T-helper 1 cell (primary cell): Measurements from ENCODE around the gene GPATCH4.

Experiments used
- DNase-seq, 5 donors: peaks; one replicate each; pipeline ENCODE4 v3.0.0-alpha.2; 2012 to 2020

Gene GPATCH4

DNA sequence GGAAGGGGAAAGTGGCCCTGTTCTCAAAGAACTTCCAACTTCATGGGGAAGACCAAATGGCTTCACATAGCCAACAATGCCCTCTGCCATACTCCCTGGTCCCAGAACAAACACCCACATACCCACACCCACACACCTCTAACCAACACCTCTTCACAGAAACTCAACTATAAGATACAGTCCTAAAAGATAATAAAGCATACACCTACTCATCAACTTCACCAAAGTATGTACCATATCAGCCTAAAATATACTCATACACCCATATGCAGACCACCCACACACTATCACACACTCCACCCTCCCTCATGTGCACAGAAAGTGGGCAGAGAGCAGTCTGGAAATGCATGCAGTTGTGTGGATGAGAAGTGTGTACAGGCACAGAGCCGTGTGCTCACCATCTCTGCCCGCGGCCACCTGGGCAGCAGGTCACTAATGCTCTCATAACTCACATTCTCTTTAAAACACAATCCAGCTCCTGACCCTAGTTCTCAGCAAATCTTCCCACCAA is 56.6 kb downstream of the GPATCH4 start:
- DNase-seq = no peak
